Thyroid gland (tissue), 4 donors: ENCODE measurements around the gene FBXO31. TPM values are rescaled to one million over a fixed set of nuclear protein-coding genes. Genes with fewer than 3 reads are reported as not detected.
A peak's percentile ranks its signal among the peaks of the same experiment; 100 is the strongest.

ENCODE experiments used
- DNase-seq, 2 donors: peaks; one replicate each; pipeline ENCODE4 v3.0.0-alpha.2; 2019
- H3K27ac ChIP-seq, 3 donors: fragments of 200-600 bp; sonication (generic); 1 replicate in 2 of 3; 2 replicates in 1 of 3; pipeline ENCODE4 v1.5.1; 2016 to 2019; ENCODE audit warnings: mild to moderate bottlenecking in 1 of 3, moderate library complexity in 1 of 3
- H3K27me3 ChIP-seq: fragments of 200-600 bp; sonication (generic); one replicate; pipeline ENCODE4 v1.5.1; 2019
- H3K36me3 ChIP-seq, 2 donors: fragments of 200-600 bp; sonication (generic); one replicate each; pipeline ENCODE4 v1.5.1; 2016 to 2019
- H3K4me1 ChIP-seq, 2 donors: fragments of 200-600 bp; sonication (generic); one replicate each; pipeline ENCODE4 v1.5.1; 2017 to 2019
- H3K4me3 ChIP-seq, 3 donors: fragments of 200-600 bp; sonication (generic); replicated peaks in 1 of 3; 1 replicate in 2 of 3; 2 replicates in 1 of 3; pipeline ENCODE4 v1.5.1; 2016; ENCODE audit warnings: mild to moderate bottlenecking in 1 of 3
- H3K9me3 ChIP-seq: fragments of 200-600 bp; sonication (generic); one replicate; pipeline ENCODE4 v1.5.1; 2017
- CTCF ChIP-seq, 6 experiments: fragments of 200-600 bp in 3 of 6; fragments of 450-650 bp in 3 of 6; sonication (generic) in 3 of 6; IDR thresholded peaks; one replicate each; pipeline ENCODE4 v1.5.1; 2016 to 2019; ENCODE audit warnings: antibody characterized with exemption in 6 of 6, mild to moderate bottlenecking in 2 of 6, inconsistent platforms in 1 of 6, moderate library complexity in 1 of 6
- POLR2A ChIP-seq, 2 donors: fragments of 450-650 bp; IDR thresholded peaks; one replicate each; pipeline ENCODE4 v1.6.1; 2017; ENCODE audit warnings: antibody characterized with exemption in 2 of 2, mild to moderate bottlenecking in 2 of 2, moderate library complexity in 1 of 2
- WGBS, 2 donors: methylation state at CpG; one replicate each; pipeline ENCODE4 v1.1.5; 2017; 5-methylcytosine and 5-hydroxymethylcytosine counted together
- intact Hi-C: fragments of 100-400 bp; cut with DNase I; formaldehyde crosslinking; loops from one replicate; pipeline ENCODE4 v1.15.1; 2023
- total RNA-seq, 4 donors: library from RNA; depleted of rRNA; stranded (reverse); fragments of >200 nt; gene quantifications; one replicate each; pipeline ENCODE4 v1.2.3, GENCODE V29; 2016

FBXO31 gene
- total RNA-seq, 4 donors from 2014 or later = 23.8 to 62.5 (median 54.9) TPM

GRCh38 chr16:87332150-87332549 lies 51.4 kb downstream of the FBXO31 start:
- peaks cover 36 to 42% of the 10 kb centered on the region in 2 donors for H3K36me3 ChIP-seq
- no peak overlapping the region for H3K4me3 ChIP-seq
- TF ChIP-seq POLR2A (IDR thresholded peaks at IDR 0.05) (no peak), CTCF (IDR thresholded peaks at IDR 0.05) (no peak)
- no peak for DNase-seq
- H3K4me1 ChIP-seq = peaks cover 0 to 9% of the 10 kb centered on the region in 2 donors
- 86 to 93% methylated on average over 9 to 10 of the region's 10 CpGs for WGBS, 2 donors
- H3K27ac ChIP-seq = no peak overlapping the region
- intact Hi-C loops = no loop called here
- H3K9me3 ChIP-seq = no peaks in the 10 kb centered on the region
- no peaks in the 10 kb centered on the region for H3K27me3 ChIP-seq

DNA sequence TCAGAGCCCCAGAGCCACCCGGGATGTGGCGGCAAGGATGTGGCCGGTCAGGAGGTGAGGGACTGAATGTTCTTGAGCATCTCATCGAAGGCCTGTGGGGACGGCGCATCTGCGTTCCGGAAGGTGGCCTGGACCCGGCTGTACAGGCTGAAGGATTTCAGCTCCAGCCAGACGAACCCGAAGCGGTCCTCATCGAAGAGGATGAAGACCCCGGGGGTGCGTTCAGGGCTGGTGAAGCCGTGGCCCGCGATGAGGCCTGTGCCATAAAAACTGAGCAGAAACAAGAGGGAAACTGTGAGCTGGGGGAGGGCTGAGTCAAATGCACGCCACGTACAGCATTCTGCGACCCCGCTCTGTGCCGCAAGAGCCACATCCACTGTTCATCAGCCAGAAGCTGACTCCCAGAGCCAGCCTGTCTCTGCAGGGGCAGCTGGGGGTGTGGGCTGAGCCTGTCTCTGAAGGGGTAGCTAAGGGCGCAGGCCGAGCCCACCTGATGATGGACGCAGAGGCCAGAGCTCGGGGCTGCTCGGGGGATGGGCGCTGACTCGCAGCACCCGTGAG lies 52.3 kb downstream of the FBXO31 start:
- intact Hi-C loops = no loop called here
- Histone ChIP-seq H3K27ac (no peak overlapping the region), H3K4me3 (no peak overlapping the region), H3K27me3 (no peaks in the 10 kb centered on the region), H3K4me1 (peaks cover 0 to 9% of the 10 kb centered on the region in 2 donors), H3K36me3 (peaks cover 36 to 42% of the 10 kb centered on the region in 2 donors), H3K9me3 (no peaks in the 10 kb centered on the region)
- no peak for TF ChIP-seq CTCF (IDR thresholded peaks at IDR 0.05)
- TF ChIP-seq POLR2A (IDR thresholded peaks at IDR 0.05) = no peak
- 93 to 95% methylated on average over 27 to 30 of the region's 31 CpGs for WGBS, 2 donors
- DNase-seq = no peak

DNA sequence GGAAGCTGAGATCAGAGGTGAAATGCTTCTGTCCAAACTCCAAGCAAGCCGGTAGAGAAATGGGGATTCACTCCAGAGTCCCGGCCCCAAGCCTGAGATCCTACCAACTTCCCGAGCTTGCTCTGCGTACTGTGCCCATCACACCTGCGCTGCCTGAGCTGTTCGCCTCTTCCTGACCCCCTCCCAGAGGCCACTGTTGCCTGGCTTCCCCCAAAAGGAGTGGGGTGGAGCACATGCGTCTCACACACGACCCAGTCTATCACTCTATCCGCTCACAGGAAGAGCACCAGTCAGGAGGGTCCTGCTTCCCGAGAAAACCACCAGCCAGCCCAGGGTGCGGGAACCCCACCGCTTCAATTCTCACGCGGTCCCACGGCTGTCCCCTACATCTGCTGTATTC lies 52.9 kb downstream of the FBXO31 start:
- no peak overlapping the region for H3K4me3 ChIP-seq
- no peak for DNase-seq
- no peaks in the 10 kb centered on the region for H3K9me3 ChIP-seq
- peaks cover 31 to 42% of the 10 kb centered on the region in 2 donors for H3K36me3 ChIP-seq
- H3K27ac ChIP-seq = no peak overlapping the region
- TF ChIP-seq CTCF (IDR thresholded peaks at IDR 0.05) (no peak), POLR2A (IDR thresholded peaks at IDR 0.05) (no peak)
- H3K4me1 ChIP-seq = peaks cover 0 to 9% of the 10 kb centered on the region in 2 donors
- WGBS, 2 donors = 88 to 96% methylated on average over 15 of the region's 15 CpGs
- no peaks in the 10 kb centered on the region for H3K27me3 ChIP-seq
- intact Hi-C loops = no loop called here

GRCh38 chr16:87330257-87330624 lies 53.3 kb downstream of the FBXO31 start:
- intact Hi-C loops = no loop called here
- H3K4me1 ChIP-seq = peaks cover 0 to 9% of the 10 kb centered on the region in 2 donors
- no peak for TF ChIP-seq CTCF (IDR thresholded peaks at IDR 0.05)
- TF ChIP-seq POLR2A (IDR thresholded peaks at IDR 0.05) = no peak
- H3K27ac ChIP-seq = no peak overlapping the region
- no peak for DNase-seq
- peaks cover 28 to 42% of the 10 kb centered on the region in 2 donors for H3K36me3 ChIP-seq
- WGBS, 2 donors = 66% methylated on average over 11 of the region's 11 CpGs; no CpG with 5 or more reads in 1 of the 2 donors
- H3K4me3 ChIP-seq = no peak overlapping the region
- H3K27me3 ChIP-seq = no peaks in the 10 kb centered on the region
- H3K9me3 ChIP-seq = no peaks in the 10 kb centered on the region

DNA sequence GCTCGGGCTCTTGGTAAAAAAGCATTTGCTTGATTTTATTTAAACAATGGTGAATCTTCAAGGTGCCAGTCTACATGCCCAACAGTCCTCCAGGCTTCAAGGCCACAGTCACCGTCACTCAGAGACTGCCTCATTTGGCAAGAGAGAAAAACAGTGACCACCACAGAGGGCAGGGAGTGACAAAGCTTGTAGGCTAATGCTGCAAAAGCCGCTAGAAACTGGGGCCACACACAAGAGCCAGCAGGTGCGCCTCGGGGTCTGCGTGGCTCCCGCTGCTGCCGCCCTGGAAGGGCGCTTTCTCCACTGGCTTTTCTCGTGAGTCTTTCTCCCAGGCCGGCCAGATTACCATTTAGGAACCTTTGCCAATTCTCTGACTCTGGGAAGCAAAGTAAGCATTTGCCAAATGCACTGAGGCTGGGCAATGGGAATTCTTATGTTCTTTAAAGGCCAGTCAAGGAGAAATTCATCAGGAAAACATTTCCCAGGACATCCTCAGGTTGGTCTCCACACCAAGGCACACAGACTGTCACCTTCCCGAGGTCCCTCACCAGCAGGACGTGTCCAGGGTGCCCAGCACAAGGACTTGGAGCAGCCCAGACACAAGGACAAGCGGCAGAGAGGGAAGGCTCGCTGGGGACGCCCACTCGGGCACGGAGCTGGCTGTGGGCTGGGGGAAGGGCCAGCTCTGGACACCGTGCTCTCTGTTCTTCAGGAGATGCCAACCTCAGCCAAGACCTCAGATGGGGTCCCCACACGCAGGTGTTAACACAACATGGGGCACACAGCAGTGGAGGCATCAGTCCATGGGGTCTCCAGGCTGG lies 53.9 kb downstream of the FBXO31 start:
- no peak overlapping the region for H3K4me3 ChIP-seq
- 89 to 90% methylated on average over 14 to 16 of the region's 20 CpGs for WGBS, 2 donors
- peaks cover 3 to 15% of the 10 kb centered on the region in 2 donors for H3K4me1 ChIP-seq
- H3K27me3 ChIP-seq = no peaks in the 10 kb centered on the region
- H3K9me3 ChIP-seq = no peaks in the 10 kb centered on the region
- DNase-seq = no peak
- peaks cover 22 to 36% of the 10 kb centered on the region in 2 donors for H3K36me3 ChIP-seq
- no peak for TF ChIP-seq CTCF (IDR thresholded peaks at IDR 0.05)
- no peak for TF ChIP-seq POLR2A (IDR thresholded peaks at IDR 0.05)
- intact Hi-C loops = loop anchor here (10.0 kb wide), 1 partner anchor 305 kb away; no protein-coding TSS in a partner anchor
- peak overlapping the region in 1 of 3 donors; percentile 30 for H3K27ac ChIP-seq
